GM19455 (cell line): ENCODE data around the gene MYL5.
"Not testable (repeated sequence)": the region's sequence is repeated elsewhere in the genome, so short reads cannot be mapped to it uniquely, and the experiment has no call there.

Experiments
- ATAC-seq: cut with Tn5 transposase; IDR thresholded peaks from one replicate; pipeline ENCODE4 v1.9.1; 2021; ENCODE audit not compliant: unreplicated experiment

MYL5 gene

GRCh38 chr4:683982-684622, 9.8 kb downstream of the MYL5 start:
- no peak for ATAC-seq

- ATAC-seq: no peak
Measured at GRCh38 chr4:684623-685327, 10.4 kb downstream of the MYL5 start.

GRCh38 chr4:685679-686412, 11.5 kb downstream of the MYL5 start:
- ATAC-seq: no peak

GRCh38 chr4:686413-687040, 12.2 kb downstream of the MYL5 start:
- no peak for ATAC-seq

- ATAC-seq: no peak
Measured at GRCh38 chr4:687048-687970, 13.0 kb downstream of the MYL5 start.

- ATAC-seq: no peak
Measured at GRCh38 chr4:687971-688853, 13.9 kb downstream of the MYL5 start.

GRCh38 chr4:688854-689681, 14.7 kb downstream of the MYL5 start, which contains the start of gene SLC49A3:
Gene SLC49A3 (minus strand): TSS chr4:689151. CDS start chr4:689127, 24 bp downstream.
- ATAC-seq: no peak

GRCh38 chr4:689723-690122, 15.4 kb downstream of the MYL5 start:
- no peak for ATAC-seq

- no peak for ATAC-seq
Measured at GRCh38 chr4:692771-693554, 18.6 kb downstream of the MYL5 start.

GRCh38 chr4:694341-694940, 20.1 kb downstream of the MYL5 start:
- not testable (repeated sequence) for ATAC-seq

- no peak for ATAC-seq
Measured at GRCh38 chr4:699816-700580, 25.7 kb downstream of the MYL5 start.

- ATAC-seq: no peak
Measured at GRCh38 chr4:700587-701264, 26.4 kb downstream of the MYL5 start.

GRCh38 chr4:702618-703048, 28.3 kb downstream of the MYL5 start:
- no peak for ATAC-seq

- ATAC-seq: no peak
Measured at GRCh38 chr4:703336-704197, 29.2 kb downstream of the MYL5 start.
